ENCODE data around the gene NR3C2. TPM values are rescaled to one million over a fixed set of nuclear protein-coding genes. Genes with fewer than 3 reads are reported as not detected.

Gene NR3C2
- total and polyA plus RNA-seq, 2 of the 4 experiments (the other 2 are of a cell fraction) = 1.1 to 2.3 TPM

DNA sequence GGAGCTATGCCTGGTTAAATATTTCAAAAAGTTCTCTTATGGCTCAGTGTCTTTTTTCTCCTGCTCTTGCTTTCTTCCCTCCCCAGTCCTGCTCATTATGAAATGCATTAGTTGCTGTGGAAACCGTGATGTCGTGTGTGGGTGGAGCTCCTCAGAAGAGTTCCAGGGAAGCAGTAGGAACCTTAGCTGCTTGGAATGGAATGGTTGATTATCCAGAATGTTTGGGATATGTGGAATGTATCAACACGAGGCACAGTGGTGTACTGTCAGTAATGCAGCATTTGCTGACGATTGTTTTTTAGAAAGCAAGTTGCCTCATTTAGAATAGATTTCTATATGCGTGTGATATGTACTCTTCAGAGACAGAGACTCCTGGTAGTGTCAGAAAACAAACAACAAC is 377.1 kb downstream of the NR3C2 start:
- dilution Hi-C loops (cut with HindIII; ENCODE audit: low sequenced_read_pairs, unreplicated experiment) (no loop called here), intact Hi-C loops (cut with micrococcal nuclease) (no loop called here), in situ Hi-C loops (cut with MboI; ENCODE audit: low sequenced_read_pairs) (no loop called here)
- Histone ChIP-seq H3K23ac (ENCODE audit: low read depth, low read length) (no peak overlapping the region), H3K14ac (replicated peaks; ENCODE audit: low read depth, low read length) (no peak overlapping the region), H3K27me3 (ENCODE audit: control insufficient read depth, insufficient read depth, low read length) (no peaks in the 10 kb centered on the region), H2AK9ac (replicated peaks; ENCODE audit: low read depth, low read length, poor library complexity) (no peak overlapping the region), H4K5ac (ENCODE audit: low read depth, low read length) (no peak overlapping the region), H4K91ac (ENCODE audit: insufficient read depth, low read depth, low read length) (no peak overlapping the region), H3K9me1 (ENCODE audit: insufficient read depth, low read length) (peaks cover 22% of the 10 kb centered on the region), H3K36me3 (ENCODE audit: control insufficient read depth, insufficient read depth, low read length) (peaks cover 11% of the 10 kb centered on the region), H2BK20ac (ENCODE audit: low read depth, low read length) (no peak overlapping the region), H3K56ac (ENCODE audit: extremely low read depth, insufficient read depth, low read length) (no peak overlapping the region), H3K9me3 (ENCODE audit: control insufficient read depth, insufficient read depth, low read length) (no peaks in the 10 kb centered on the region), H2AFZ (replicated peaks; ENCODE audit: low read length, poor library complexity) (no peak overlapping the region), H3K4me2 (ENCODE audit: low read depth, low read length) (no peak overlapping the region), H4K20me1 (ENCODE audit: insufficient read depth, low read length) (no peaks in the 10 kb centered on the region), H3K79me1 (ENCODE audit: low read depth in 1 of 2, low read length in 2 of 2) (peaks cover 21 to 61% of the 10 kb centered on the region in 2 experiments), H3K4ac (ENCODE audit: low read depth, low read length) (no peak overlapping the region), H3K4me3 (ENCODE audit: insufficient read depth, low read depth, low read length) (no peak overlapping the region), H3K9ac (ENCODE audit: low read depth, low read length) (no peak overlapping the region), H3K18ac (ENCODE audit: low read depth, low read length) (no peak overlapping the region), H2BK120ac (ENCODE audit: low read depth, low read length) (no peak overlapping the region), H2BK5ac (ENCODE audit: low read depth, low read length, poor library complexity, severe bottlenecking) (no peak overlapping the region), H4K8ac (ENCODE audit: low read depth in 2 of 2, low read length in 2 of 2) (no peak overlapping the region), H2AK5ac (ENCODE audit: low read depth, low read length) (no peak overlapping the region), H2BK15ac (ENCODE audit: low read depth, low read length) (no peak overlapping the region), H3K27ac (ENCODE audit: insufficient read depth, low read length) (no peak overlapping the region), H3K4me1 (ENCODE audit: control insufficient read depth, insufficient read depth, low read length) (peaks cover 8% of the 10 kb centered on the region; the same call in 1 of the 2 replicates)
- CTCF ChIA-PET = interaction anchor here (0.8 kb wide), 1 partner anchor 12 kb away, joined by 3 read pairs; no protein-coding TSS in a partner anchor
- TF ChIP-seq CEBPB (IDR thresholded peaks at IDR 0.05; ENCODE audit: low read depth, low read length) = peak; percentile 57; the same call in 1 of the 2 replicates
- peak; percentile 49; the same call in 1 of the 2 replicates for TF ChIP-seq MXI1 (IDR thresholded peaks at IDR 0.05; ENCODE audit: borderline replicate concordance, low read depth, low read length)
- no peak for TF ChIP-seq USF2 (IDR thresholded peaks at IDR 0.05; ENCODE audit: low read depth, low read length)
- TF ChIP-seq ELK1 (IDR thresholded peaks at IDR 0.05; ENCODE audit: borderline replicate concordance, low read depth, low read length) = no peak
- no peak for TF ChIP-seq FOS (IDR thresholded peaks at IDR 0.05; ENCODE audit: low read depth, low read length)
- TF ChIP-seq, protein P1, sequence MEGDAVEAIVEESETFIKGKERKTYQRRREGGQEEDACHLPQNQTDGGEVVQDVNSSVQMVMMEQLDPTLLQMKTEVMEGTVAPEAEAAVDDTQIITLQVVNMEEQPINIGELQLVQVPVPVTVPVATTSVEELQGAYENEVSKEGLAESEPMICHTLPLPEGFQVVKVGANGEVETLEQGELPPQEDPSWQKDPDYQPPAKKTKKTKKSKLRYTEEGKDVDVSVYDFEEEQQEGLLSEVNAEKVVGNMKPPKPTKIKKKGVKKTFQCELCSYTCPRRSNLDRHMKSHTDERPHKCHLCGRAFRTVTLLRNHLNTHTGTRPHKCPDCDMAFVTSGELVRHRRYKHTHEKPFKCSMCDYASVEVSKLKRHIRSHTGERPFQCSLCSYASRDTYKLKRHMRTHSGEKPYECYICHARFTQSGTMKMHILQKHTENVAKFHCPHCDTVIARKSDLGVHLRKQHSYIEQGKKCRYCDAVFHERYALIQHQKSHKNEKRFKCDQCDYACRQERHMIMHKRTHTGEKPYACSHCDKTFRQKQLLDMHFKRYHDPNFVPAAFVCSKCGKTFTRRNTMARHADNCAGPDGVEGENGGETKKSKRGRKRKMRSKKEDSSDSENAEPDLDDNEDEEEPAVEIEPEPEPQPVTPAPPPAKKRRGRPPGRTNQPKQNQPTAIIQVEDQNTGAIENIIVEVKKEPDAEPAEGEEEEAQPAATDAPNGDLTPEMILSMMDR (conservative IDR thresholded peaks at IDR 0.05; ENCODE audit: low read depth, low read length) = no peak
- no peak for TF ChIP-seq CHD1 (IDR thresholded peaks at IDR 0.05; ENCODE audit: low read depth, low read length)
- TF ChIP-seq POLR2A (IDR thresholded peaks at IDR 0.05; ENCODE audit: low read depth, low read length) = no peak
- no peak for TF ChIP-seq RFX5 (IDR thresholded peaks at IDR 0.05; ENCODE audit: low read depth, low read length)
- TF ChIP-seq RAD21 (IDR thresholded peaks at IDR 0.05; ENCODE audit: low read length) = no peak
- peak; percentile 66 for TF ChIP-seq MAFK (IDR thresholded peaks at IDR 0.05; ENCODE audit: low read depth, low read length)
- TF ChIP-seq NFE2L2 (IDR thresholded peaks at IDR 0.05; ENCODE audit: low read depth, low read length) = no peak
- peak; percentile 6; the same call in 1 of the 2 replicates for TF ChIP-seq BHLHE40 (IDR thresholded peaks at IDR 0.05; ENCODE audit: low read depth, low read length)
- no peak for TF ChIP-seq SMC3 (IDR thresholded peaks at IDR 0.05; ENCODE audit: low read depth, low read length)
- no peak for TF ChIP-seq RCOR1 (IDR thresholded peaks at IDR 0.05; ENCODE audit: insufficient replicate concordance, low read length)
- TF ChIP-seq MAZ (IDR thresholded peaks at IDR 0.05; ENCODE audit: borderline replicate concordance, low read depth, low read length) = peak; percentile 13; the same call in 1 of the 2 replicates
- no TSS peak for BruUV-seq (replicated peaks)
- WGBS, 2 experiments (ENCODE audit: extremely low coverage in 2 of 2, insufficient read length in 1 of 2) = 20% methylated on average over 1 of the region's 5 CpGs; no CpG with 5 or more reads in 1 of the 2 experiments
- POLR2A ChIA-PET (ENCODE audit: unreplicated experiment) = interaction anchor here (0.5 kb wide), 1 partner anchor 13 kb away, joined by 3 read pairs; no protein-coding TSS in a partner anchor
- ATAC-seq (ENCODE audit: low read depth) (peak; percentile 96), DNase-seq (peak; percentile 90)

Measured in IMR-90 (cell line).